GM23338 (cell line): ENCODE data around the gene SNX1. TPM values are rescaled to one million over a fixed set of nuclear protein-coding genes. Genes with fewer than 3 reads are reported as not detected.
A peak's percentile ranks its signal among the peaks of the same experiment; 100 is the strongest.

Source experiments
- ATAC-seq: fragments of 200-7000 bp; cut with Tn5 transposase; 3 replicates; pipeline ENCODE4 v1.9.1; 2020
- DNase-seq: peaks from one replicate; pipeline ENCODE4 v3.0.0-alpha.2; 2015; ENCODE audit warnings: low spot score
- H2AFZ ChIP-seq: fragments of 200-600 bp; sonication (generic); 2 replicates; pipeline ENCODE4 v1.8.0; 2016; ENCODE audit warnings: antibody characterized with exemption, mild to moderate bottlenecking, moderate library complexity
- H3F3A ChIP-seq: fragments of 200-600 bp; sonication (generic); replicated peaks from 2 replicates; pipeline ENCODE4 v1.8.0; 2017; ENCODE audit warnings: antibody characterized with exemption, mixed run types, low read depth
- H3K27ac ChIP-seq: fragments of 200-600 bp; sonication (generic); 2 replicates; pipeline ENCODE4 v1.6.1; 2016; ENCODE audit warnings: low read depth
- H3K27me3 ChIP-seq: fragments of 200-600 bp; sonication (generic); 2 replicates; pipeline ENCODE4 v1.8.0; 2016; ENCODE audit warnings: mild to moderate bottlenecking, mixed run types, moderate library complexity; ENCODE audit not compliant: insufficient read depth
- H3K36me3 ChIP-seq: fragments of 200-600 bp; sonication (generic); 2 replicates; pipeline ENCODE4 v1.8.0; 2016; ENCODE audit warnings: mild to moderate bottlenecking; ENCODE audit not compliant: insufficient read depth
- H3K4me1 ChIP-seq: fragments of 200-600 bp; sonication (generic); 2 replicates; pipeline ENCODE4 v1.8.0; 2016; ENCODE audit warnings: mild to moderate bottlenecking, moderate library complexity; ENCODE audit not compliant: insufficient read depth
- H3K4me2 ChIP-seq: fragments of 200-600 bp; sonication (generic); 2 replicates; pipeline ENCODE4 v1.7.1; 2017; ENCODE audit warnings: mixed run types
- H3K4me3 ChIP-seq: fragments of 200-600 bp; sonication (generic); 2 replicates; pipeline ENCODE4 v1.6.1; 2016; ENCODE audit warnings: mixed run types
- H3K79me2 ChIP-seq: fragments of 200-600 bp; sonication (generic); replicated peaks from 2 replicates; pipeline ENCODE4 v1.8.0; 2017; ENCODE audit warnings: mild to moderate bottlenecking; ENCODE audit not compliant: insufficient read depth
- H3K9me2 ChIP-seq: fragments of 200-600 bp; sonication (generic); 2 replicates; pipeline ENCODE4 v1.8.0; 2017; ENCODE audit not compliant: insufficient read depth
- H4K20me1 ChIP-seq: fragments of 200-600 bp; sonication (generic); replicated peaks from 2 replicates; pipeline ENCODE4 v1.8.0; 2017; ENCODE audit warnings: mild to moderate bottlenecking; ENCODE audit not compliant: insufficient read depth
- H3K27ac Mint-ChIP-seq: 2 replicates; pipeline ENCODE4 v1.8.0; 2020; ENCODE audit warnings: inconsistent platforms, mild to moderate bottlenecking, moderate library complexity, mixed read lengths
- H3K27me3 Mint-ChIP-seq: 3 replicates; pipeline ENCODE4 v1.8.0; 2022; ENCODE audit warnings: low read depth, mild to moderate bottlenecking, moderate library complexity, mixed read lengths, inconsistent platforms; ENCODE audit not compliant: insufficient read depth, poor library complexity
- H3K36me3 Mint-ChIP-seq: 3 replicates; pipeline ENCODE4 v1.8.0; 2021; ENCODE audit warnings: low read depth, mild to moderate bottlenecking, inconsistent platforms, moderate library complexity, mixed read lengths
- H3K4me1 Mint-ChIP-seq: 3 replicates; pipeline ENCODE4 v1.8.0; 2020; ENCODE audit warnings: mild to moderate bottlenecking, inconsistent platforms, mixed read lengths
- H3K4me3 Mint-ChIP-seq: 3 replicates; pipeline ENCODE4 v1.8.0; 2021; ENCODE audit warnings: moderate library complexity, mild to moderate bottlenecking, inconsistent platforms, mixed read lengths
- H3K9me3 Mint-ChIP-seq: 3 replicates; pipeline ENCODE4 v1.8.0; 2020; ENCODE audit warnings: moderate library complexity, mild to moderate bottlenecking, inconsistent platforms, mixed read lengths
- CREB1 ChIP-seq: fragments of 250-450 bp; sonication (Bioruptor Pico); IDR thresholded peaks from 2 replicates; pipeline ENCODE4 v1.5.0; 2020; ENCODE audit warnings: low read depth, mild to moderate bottlenecking, moderate library complexity
- CTCF ChIP-seq, 2 experiments: fragments of 200-600 bp in 1 of 2; sonication (generic) in 1 of 2; conservative IDR thresholded peaks; 2 replicates each; pipeline versions ENCODE4 v1.5.1 to v1.6.1; 2016 to 2017; ENCODE audit warnings: antibody characterized with exemption in 2 of 2, low read depth in 2 of 2, mild to moderate bottlenecking in 2 of 2, moderate library complexity in 1 of 2
- EZH2 ChIP-seq: fragments of 200-600 bp; sonication (generic); IDR thresholded peaks from one replicate; pipeline ENCODE4 v1.8.0; 2017; ENCODE audit warnings: antibody characterized with exemption, mild to moderate bottlenecking, low read depth; ENCODE audit not compliant: unreplicated experiment
- EZH2phosphoT487 ChIP-seq: fragments of 200-600 bp; sonication (generic); IDR thresholded peaks from one replicate; pipeline ENCODE4 v1.8.1; 2018; ENCODE audit warnings: antibody characterized with exemption; ENCODE audit not compliant: unreplicated experiment
- JUNB ChIP-seq: IDR thresholded peaks from one replicate; pipeline ENCODE4 v1.6.1; 2016; ENCODE audit warnings: antibody characterized with exemption; ENCODE audit not compliant: unreplicated experiment
- NANOG ChIP-seq: IDR thresholded peaks from 2 replicates; pipeline ENCODE4 v1.6.1; 2016; ENCODE audit warnings: antibody characterized with exemption, borderline replicate concordance
- POLR2AphosphoS5 ChIP-seq: IDR thresholded peaks from 2 replicates; pipeline ENCODE4 v1.6.1; 2016; ENCODE audit warnings: antibody characterized with exemption, low read depth
- STAT1 ChIP-seq: IDR thresholded peaks from one replicate; pipeline ENCODE4 v1.6.1; 2016; ENCODE audit warnings: antibody characterized with exemption; ENCODE audit not compliant: unreplicated experiment
- ZNF114 ChIP-seq: fragments of 250-450 bp; sonication (Bioruptor Pico); IDR thresholded peaks from 2 replicates; pipeline ENCODE4 v1.5.0; 2020; ENCODE audit warnings: mild to moderate bottlenecking, moderate library complexity
- ZNF331 ChIP-seq: fragments of 250-450 bp; sonication (Bioruptor Pico); IDR thresholded peaks from 2 replicates; pipeline ENCODE4 v1.5.0; 2020; ENCODE audit warnings: low read depth, mild to moderate bottlenecking, moderate library complexity
- ZNF462 ChIP-seq: fragments of 250-450 bp; sonication (Bioruptor Pico); IDR thresholded peaks from 2 replicates; pipeline ENCODE4 v1.5.0; 2020; ENCODE audit warnings: mild to moderate bottlenecking, moderate library complexity
- polyA plus RNA-seq: library from polyadenylated mRNA; unstranded; fragments of >200 nt; fragmentation: Nextera tagmentation; extraction: Ambion mirVana; gene quantifications from 2 replicates; pipeline ENCODE4 v1.2.1, GENCODE V29; 2016
- total RNA-seq: library from RNA; depleted of rRNA; stranded (reverse); fragments of >200 nt; shearing (Covaris generic); gene quantifications from 2 replicates; pipeline ENCODE4 v1.2.3, GENCODE V29; 2014

Gene SNX1
- total and polyA plus RNA-seq, 2 experiments from 2014 or later, result 33.3 to 33.8 TPM

GRCh38 chr15:64155802-64156651 lies 60.2 kb downstream of the SNX1 start:
- H3K27me3 ChIP-seq, result peaks cover 18% of the 10 kb centered on the region
- H3K4me2 ChIP-seq, result no peak overlapping the region
- Mint-ChIP-seq H3K4me3 (no peak overlapping the region), H3K27me3 (peaks cover 24% of the 10 kb centered on the region), H3K27ac (no peak overlapping the region), H3K36me3 (peaks cover 58% of the 10 kb centered on the region), H3K4me1 (peaks cover 11% of the 10 kb centered on the region), H3K9me3 (no peaks in the 10 kb centered on the region; the same call in 2 of the 3 replicates)
- H3F3A ChIP-seq, result peaks cover 31% of the 10 kb centered on the region
- ATAC-seq (no peak), DNase-seq (no peak)
- H3K9me2 ChIP-seq, result no peaks in the 10 kb centered on the region
- 0 out of 2 replicates have a peak overlapping the region, but pooled peaks have one; percentile 76 for H3K27ac ChIP-seq
- TF ChIP-seq EZH2, result no peak
- TF ChIP-seq POLR2AphosphoS5, result peak; percentile 34; the same call in 1 of the 2 replicates
- TF ChIP-seq NANOG, result no peak
- peaks cover 13% of the 10 kb centered on the region for H3K4me1 ChIP-seq
- H3K79me2 ChIP-seq, result peaks cover 6% of the 10 kb centered on the region; the same call in 1 of the 2 replicates
- no peak overlapping the region for H2AFZ ChIP-seq
- peaks cover 21% of the 10 kb centered on the region for H4K20me1 ChIP-seq
- H3K36me3 ChIP-seq, result peaks cover 53% of the 10 kb centered on the region
- no peak overlapping the region for H3K4me3 ChIP-seq

- ATAC-seq, result no peak
- Histone ChIP-seq H3F3A (peaks cover 31% of the 10 kb centered on the region), H3K9me2 (no peaks in the 10 kb centered on the region), H3K27ac (no peak overlapping the region), H3K27me3 (peaks cover 16% of the 10 kb centered on the region), H4K20me1 (peaks cover 21% of the 10 kb centered on the region), H3K36me3 (peaks cover 53% of the 10 kb centered on the region), H2AFZ (no peak overlapping the region), H3K4me2 (no peak overlapping the region), H3K79me2 (peaks cover 14% of the 10 kb centered on the region), H3K4me1 (peaks cover 13% of the 10 kb centered on the region), H3K4me3 (no peak overlapping the region)
- H3K9me3 Mint-ChIP-seq, result no peaks in the 10 kb centered on the region; the same call in 2 of the 3 replicates
- peaks cover 61% of the 10 kb centered on the region for H3K36me3 Mint-ChIP-seq
- no peak overlapping the region for H3K27ac Mint-ChIP-seq
- DNase-seq, result no peak
- peaks cover 12% of the 10 kb centered on the region for H3K4me1 Mint-ChIP-seq
- TF ChIP-seq EZH2phosphoT487, result no peak
- TF ChIP-seq ZNF331 (CRISPR knock-in tag), result no peak
- no peak for TF ChIP-seq ZNF114 (CRISPR knock-in tag)
- TF ChIP-seq STAT1, result no peak
- no peak for TF ChIP-seq POLR2AphosphoS5
- TF ChIP-seq CREB1 (CRISPR knock-in tag), result no peak
- no peak for TF ChIP-seq NANOG
- TF ChIP-seq EZH2, result no peak
- TF ChIP-seq CTCF (conservative IDR thresholded peaks at IDR 0.05; ENCODE audit: low read depth in 2 of 2), result no peak
- TF ChIP-seq ZNF462, result no peak
- no peak for TF ChIP-seq JUNB
- H3K4me3 Mint-ChIP-seq, result no peak overlapping the region
- peaks cover 21% of the 10 kb centered on the region for H3K27me3 Mint-ChIP-seq
Measured at GRCh38 chr15:64156652-64157331, 61.0 kb downstream of the SNX1 start.
